ENCODE results near the gene KDM7A. TPM values are rescaled to one million over a fixed set of nuclear protein-coding genes. Genes with fewer than 3 reads are reported as not detected.

The KDM7A gene
- total RNA-seq, 1 donor from 2014 or later, result 7.6 TPM

- H3K4me3 ChIP-seq (ENCODE audit: low read depth, low read length), result no peak overlapping the region
- no peak for DNase-seq (ENCODE audit: low read depth)
- TF ChIP-seq CTCF (conservative IDR thresholded peaks at IDR 0.05; ENCODE audit: low read depth, low read length), result no peak
These were observed 41.1 kb upstream of the KDM7A start for GRCh38 chr7:140217750-140218501.

GRCh38 chr7:140215281-140215680 is 38.5 kb upstream of the KDM7A start:
- DNase-seq (ENCODE audit: low read depth), result no peak
- H3K4me3 ChIP-seq (ENCODE audit: low read depth, low read length), result no peak overlapping the region
- no peak for TF ChIP-seq CTCF (conservative IDR thresholded peaks at IDR 0.05; ENCODE audit: low read depth, low read length)

GRCh38 chr7:140214075-140214684 is 37.4 kb upstream of the KDM7A start:
- no peak for TF ChIP-seq CTCF (conservative IDR thresholded peaks at IDR 0.05; ENCODE audit: low read depth, low read length)
- DNase-seq (ENCODE audit: low read depth), result peak; percentile 39
- no peak overlapping the region for H3K4me3 ChIP-seq (ENCODE audit: low read depth, low read length)

- no peak overlapping the region for H3K4me3 ChIP-seq (ENCODE audit: low read depth, low read length)
- no peak for TF ChIP-seq CTCF (conservative IDR thresholded peaks at IDR 0.05; ENCODE audit: low read depth, low read length)
- DNase-seq (ENCODE audit: low read depth), result no peak
These were observed 36.9 kb upstream of the KDM7A start for GRCh38 chr7:140213684-140214074.

GRCh38 chr7:140212100-140212881 is 35.5 kb upstream of the KDM7A start:
- no peak for TF ChIP-seq CTCF (conservative IDR thresholded peaks at IDR 0.05; ENCODE audit: low read depth, low read length)
- DNase-seq (ENCODE audit: low read depth), result no peak
- no peak overlapping the region for H3K4me3 ChIP-seq (ENCODE audit: low read depth, low read length)

- no peak for DNase-seq (ENCODE audit: low read depth)
- H3K4me3 ChIP-seq (ENCODE audit: low read depth, low read length), result no peak overlapping the region
- TF ChIP-seq CTCF (conservative IDR thresholded peaks at IDR 0.05; ENCODE audit: low read depth, low read length), result no peak
These were observed 34.9 kb upstream of the KDM7A start for GRCh38 chr7:140211698-140212097.

Data from epithelial cell of proximal tubule (primary cell).